ENCODE results near the gene MRGPRE. TPM values are rescaled to one million over a fixed set of nuclear protein-coding genes. Genes with fewer than 3 reads are reported as not detected.

MRGPRE gene
- total RNA-seq, 1 experiment from 2014 or later, result not detected

DNA sequence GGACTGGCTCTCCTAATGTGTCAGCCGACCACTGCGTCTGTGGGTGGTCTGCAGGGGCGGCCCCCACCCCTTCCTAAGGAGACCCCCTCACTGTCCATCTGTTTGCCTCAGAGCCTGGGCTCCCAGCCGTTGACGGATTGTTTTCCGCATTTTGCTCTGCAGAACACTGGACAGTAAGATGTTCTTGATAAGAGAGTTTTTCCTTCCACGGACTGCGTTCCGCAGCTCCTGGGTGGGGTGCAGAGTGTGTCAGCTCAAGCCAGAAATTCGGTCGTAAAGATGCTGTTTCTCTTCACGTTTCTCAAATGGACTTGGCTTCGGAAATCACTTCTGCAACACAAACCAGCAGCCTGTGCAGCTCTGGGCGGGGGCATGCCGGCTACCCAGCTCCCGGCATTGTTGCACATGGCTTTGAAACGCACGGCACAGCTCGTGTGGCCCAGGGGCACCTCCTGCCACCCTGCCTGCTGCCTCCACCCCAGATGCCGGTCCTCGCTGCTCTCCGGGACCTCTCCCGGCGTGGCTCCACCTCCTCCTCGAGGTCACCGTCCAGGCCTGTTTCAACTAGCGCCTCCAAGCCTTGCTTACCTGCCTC is 10.7 kb downstream of the MRGPRE start:
- Histone ChIP-seq H3K79me2 (ENCODE audit: insufficient read depth, low read length) (no peaks in the 10 kb centered on the region), H3K9me3 (ENCODE audit: control insufficient read depth, low read depth, low read length) (no peaks in the 10 kb centered on the region), H2BK5ac (ENCODE audit: insufficient read length, low read length) (no peak overlapping the region), H3K23me2 (ENCODE audit: insufficient read length, low read depth, low read length, poor library complexity, severe bottlenecking) (no peaks in the 10 kb centered on the region), H2BK15ac (ENCODE audit: low read depth, low read length) (no peak overlapping the region), H3K79me1 (ENCODE audit: insufficient read depth, low read depth, low read length, poor library complexity, severe bottlenecking) (no peaks in the 10 kb centered on the region), H4K5ac (ENCODE audit: insufficient read length, low read depth, low read length) (no peak overlapping the region), H3T11ph (ENCODE audit: low read length) (no peak overlapping the region), H2BK12ac (ENCODE audit: insufficient read length, low read depth, low read length) (no peak overlapping the region), H3K56ac (ENCODE audit: insufficient read length, low read depth, low read length) (no peak overlapping the region), H3K23ac (ENCODE audit: insufficient read length, low read depth, low read length) (no peak overlapping the region), H3K14ac (ENCODE audit: insufficient read depth, low read length) (0 out of 2 replicates have a peak overlapping the region, but pooled peaks have one; percentile 14), H3K27ac (ENCODE audit: insufficient read length, low read depth, low read length) (no peak overlapping the region), H3K4me2 (ENCODE audit: insufficient read depth, insufficient read length, low read length) (no peak overlapping the region), H3K9ac (ENCODE audit: extremely low read depth, insufficient read length, low read length) (no peak overlapping the region), H2AK5ac (ENCODE audit: insufficient read length, low read length) (no peak overlapping the region), H3K27me3 (ENCODE audit: insufficient read depth, low read length) (no peaks in the 10 kb centered on the region), H4K8ac (replicated peaks; ENCODE audit: insufficient read length, low read depth, low read length) (no peak overlapping the region), H2AFZ (ENCODE audit: low read length) (no peak overlapping the region), H2BK20ac (ENCODE audit: low read depth, low read length, poor library complexity, severe bottlenecking) (no peak overlapping the region), H4K91ac (ENCODE audit: insufficient read length, low read depth, low read length) (no peak overlapping the region), H3K4ac (ENCODE audit: low read depth, low read length) (no peak overlapping the region), H3K4me1 (ENCODE audit: insufficient read depth, low read length) (no peaks in the 10 kb centered on the region), H4K20me1 (ENCODE audit: control insufficient read depth, insufficient read depth, insufficient read length) (no peaks in the 10 kb centered on the region), H3K18ac (ENCODE audit: insufficient read length, low read depth, low read length) (no peak overlapping the region), H2BK120ac (ENCODE audit: low read depth, low read length, poor library complexity, severe bottlenecking) (no peak overlapping the region)
- peaks cover 16% of the 10 kb centered on the region for H3K27me3 Mint-ChIP-seq (ENCODE audit: low read depth)
- no peak overlapping the region; a peak in 1 of 5 replicates for H3K4me3 Mint-ChIP-seq
- peak; percentile 29 for DNase-seq
- H3K9me3 Mint-ChIP-seq, result no peaks in the 10 kb centered on the region
- H3K36me3 Mint-ChIP-seq (ENCODE audit: insufficient read depth in 1 of 3, low read depth in 3 of 3), result no peaks in the 10 kb centered on the region
- no peak overlapping the region for H3K27ac Mint-ChIP-seq
- peaks cover 23 to 38% of the 10 kb centered on the region in 2 experiments for H3K4me1 Mint-ChIP-seq
- TF ChIP-seq, protein P1, sequence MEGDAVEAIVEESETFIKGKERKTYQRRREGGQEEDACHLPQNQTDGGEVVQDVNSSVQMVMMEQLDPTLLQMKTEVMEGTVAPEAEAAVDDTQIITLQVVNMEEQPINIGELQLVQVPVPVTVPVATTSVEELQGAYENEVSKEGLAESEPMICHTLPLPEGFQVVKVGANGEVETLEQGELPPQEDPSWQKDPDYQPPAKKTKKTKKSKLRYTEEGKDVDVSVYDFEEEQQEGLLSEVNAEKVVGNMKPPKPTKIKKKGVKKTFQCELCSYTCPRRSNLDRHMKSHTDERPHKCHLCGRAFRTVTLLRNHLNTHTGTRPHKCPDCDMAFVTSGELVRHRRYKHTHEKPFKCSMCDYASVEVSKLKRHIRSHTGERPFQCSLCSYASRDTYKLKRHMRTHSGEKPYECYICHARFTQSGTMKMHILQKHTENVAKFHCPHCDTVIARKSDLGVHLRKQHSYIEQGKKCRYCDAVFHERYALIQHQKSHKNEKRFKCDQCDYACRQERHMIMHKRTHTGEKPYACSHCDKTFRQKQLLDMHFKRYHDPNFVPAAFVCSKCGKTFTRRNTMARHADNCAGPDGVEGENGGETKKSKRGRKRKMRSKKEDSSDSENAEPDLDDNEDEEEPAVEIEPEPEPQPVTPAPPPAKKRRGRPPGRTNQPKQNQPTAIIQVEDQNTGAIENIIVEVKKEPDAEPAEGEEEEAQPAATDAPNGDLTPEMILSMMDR (conservative IDR thresholded peaks at IDR 0.05), result no peak
- WGBS (ENCODE audit: extremely low coverage, insufficient read length, low lambda C conversion rate), result no CpG with 5 or more reads among the region's 27 CpGs
